CD4-positive, alpha-beta T cell (primary cell): ENCODE data around the gene AGAP1. TPM values are rescaled to one million over a fixed set of nuclear protein-coding genes. Genes with fewer than 3 reads are reported as not detected.

Experiments
- ATAC-seq: fragments of 200-7000 bp; cut with Tn5 transposase; one replicate; pipeline ENCODE4 v1.10.0; 2022; ENCODE audit warnings: mild to moderate bottlenecking; ENCODE audit not compliant: poor library complexity
- CTCF ChIA-PET: fragments of 350-600 bp; sonication (Branson Sonifier 250); formaldehyde crosslinking; loops from one replicate; lab custom pipeline; 2021; ENCODE audit warnings: antibody characterized with exemption, inconsistent platforms; lab: Charles Lee
- POLR2A ChIA-PET: fragments of 350-600 bp; sonication (Branson Sonifier 250); formaldehyde crosslinking; loops from one replicate; lab custom pipeline; 2021; ENCODE audit warnings: antibody characterized with exemption, inconsistent platforms; lab: Charles Lee
- DNase-seq, 14 experiments: peaks; one replicate each; pipeline ENCODE4 v3.0.0-alpha.2; 2013 to 2020; ENCODE audit warnings: mixed read lengths in 2 of 14
- H3K27ac ChIP-seq, 2 donors: one replicate each; pipeline versions ENCODE4 v1.5.1 to v1.7.0; 2013; ENCODE audit warnings: low read length in 2 of 2, low read depth in 1 of 2, mild to moderate bottlenecking in 1 of 2
- H3K27me3 ChIP-seq, 2 experiments: 1 replicate in 1 of 2; 2 replicates in 1 of 2; pipeline versions ENCODE4 v1.6.1 to v1.7.0; 2013; ENCODE audit warnings: low read length in 2 of 2, control low read depth in 1 of 2, mild to moderate bottlenecking in 1 of 2, moderate library complexity in 1 of 2; ENCODE audit not compliant: insufficient read depth in 2 of 2, control insufficient read depth in 1 of 2
- H3K36me3 ChIP-seq: one replicate; pipeline ENCODE4 v1.6.1; 2013; ENCODE audit warnings: low read length, control low read depth; ENCODE audit not compliant: insufficient read depth
- H3K4me1 ChIP-seq: one replicate; pipeline ENCODE4 v1.6.1; 2013; ENCODE audit warnings: low read length, control low read depth; ENCODE audit not compliant: insufficient read depth
- H3K4me3 ChIP-seq: one replicate; pipeline ENCODE4 v1.5.1; 2013; ENCODE audit warnings: mild to moderate bottlenecking, low read length, moderate library complexity
- H3K9me3 ChIP-seq, 2 experiments: 1 replicate in 1 of 2; 2 replicates in 1 of 2; pipeline versions ENCODE4 v1.6.1 to v1.7.0; 2013; ENCODE audit warnings: low read length in 2 of 2, mild to moderate bottlenecking in 2 of 2, control low read depth in 1 of 2, moderate library complexity in 1 of 2; ENCODE audit not compliant: control insufficient read depth in 1 of 2, insufficient read depth in 1 of 2
- H3K27ac Mint-ChIP-seq: one replicate; pipeline ENCODE4 v1.8.0; 2020; ENCODE audit warnings: mixed read lengths
- H3K27me3 Mint-ChIP-seq: one replicate; pipeline ENCODE4 v1.8.0; 2021; ENCODE audit warnings: mixed read lengths
- H3K36me3 Mint-ChIP-seq: one replicate; pipeline ENCODE4 v1.8.0; 2021; ENCODE audit warnings: low read depth, mixed read lengths
- H3K4me1 Mint-ChIP-seq: one replicate; pipeline ENCODE4 v1.8.0; 2021; ENCODE audit warnings: low read depth, mixed read lengths
- H3K4me3 Mint-ChIP-seq: one replicate; pipeline ENCODE4 v1.8.0; 2020; ENCODE audit warnings: mild to moderate bottlenecking, mixed read lengths
- H3K9me3 Mint-ChIP-seq: one replicate; pipeline ENCODE4 v1.8.0; 2020; ENCODE audit warnings: mixed read lengths
- CTCF ChIP-seq: fragments of 200-600 bp; IDR thresholded peaks from one replicate; pipeline ENCODE4 v1.8.0; 2022; ENCODE audit warnings: antibody characterized with exemption, mild to moderate bottlenecking
- intact Hi-C, 2 experiments: fragments of 100-400 bp; cut with DNase I in 1 of 2; cut with micrococcal nuclease in 1 of 2; formaldehyde crosslinking; loops; one replicate each; pipeline versions ENCODE4 v1.15.1 to v1.9.0; 2023 to 2025; cut with DNase I, micrococcal nuclease
- total RNA-seq, 174 experiments: library from RNA in 2 of 174; stranded (reverse) in 2 of 174; gene quantifications; one replicate each; pipeline ENCODE4 v1.2.3 and lab custom pipeline; 2021 to 2026

AGAP1 gene
- total RNA-seq, 2 experiments from 2014 or later, result 2.6 to 3.1 TPM

- ChIA-PET CTCF (no interaction called here), POLR2A (no interaction called here)
- DNase-seq (no peak), ATAC-seq (no peak)
- H3K4me1 ChIP-seq, result no peaks in the 10 kb centered on the region
- Mint-ChIP-seq H3K36me3 (no peaks in the 10 kb centered on the region), H3K9me3 (no peaks in the 10 kb centered on the region), H3K27me3 (peaks cover 27% of the 10 kb centered on the region), H3K4me1 (no peaks in the 10 kb centered on the region), H3K27ac (no peak overlapping the region), H3K4me3 (no peak overlapping the region)
- no peak for TF ChIP-seq CTCF
- no peak overlapping the region for H3K4me3 ChIP-seq
- H3K27me3 ChIP-seq, result peaks cover 0 to 2% of the 10 kb centered on the region in 2 experiments
- intact Hi-C loops, result no loop called here
- no peaks in the 10 kb centered on the region for H3K36me3 ChIP-seq
- H3K9me3 ChIP-seq, result peaks cover 0 to 11% of the 10 kb centered on the region in 2 experiments
- H3K27ac ChIP-seq, result no peak overlapping the region
These were observed 619.6 kb downstream of the AGAP1 start for GRCh38 chr2:236113425-236113824.

- Histone ChIP-seq H3K9me3 (peaks cover 0 to 11% of the 10 kb centered on the region in 2 experiments), H3K27me3 (peaks cover under 1 to 2% of the 10 kb centered on the region in 2 experiments), H3K4me3 (no peak overlapping the region), H3K4me1 (no peaks in the 10 kb centered on the region), H3K27ac (no peak overlapping the region), H3K36me3 (no peaks in the 10 kb centered on the region)
- no peak overlapping the region for H3K27ac Mint-ChIP-seq
- intact Hi-C loops, result no loop called here
- ATAC-seq (no peak), DNase-seq (no peak)
- no peaks in the 10 kb centered on the region for H3K9me3 Mint-ChIP-seq
- no peaks in the 10 kb centered on the region for H3K4me1 Mint-ChIP-seq
- TF ChIP-seq CTCF, result no peak
- ChIA-PET POLR2A (no interaction called here), CTCF (no interaction called here)
- H3K4me3 Mint-ChIP-seq, result no peak overlapping the region
- H3K27me3 Mint-ChIP-seq, result peaks cover 27% of the 10 kb centered on the region
- no peaks in the 10 kb centered on the region for H3K36me3 Mint-ChIP-seq
These were observed 620.1 kb downstream of the AGAP1 start for GRCh38 chr2:236113948-236114347.

GRCh38 chr2:236114959-236115358, 621.1 kb downstream of the AGAP1 start:
- Histone ChIP-seq H3K36me3 (no peaks in the 10 kb centered on the region), H3K9me3 (peaks cover 0 to 5% of the 10 kb centered on the region in 2 experiments), H3K4me3 (no peak overlapping the region), H3K27me3 (peaks cover 4 to 6% of the 10 kb centered on the region in 2 experiments), H3K27ac (no peak overlapping the region), H3K4me1 (no peaks in the 10 kb centered on the region)
- Mint-ChIP-seq H3K27ac (no peak overlapping the region), H3K4me3 (no peak overlapping the region), H3K9me3 (no peaks in the 10 kb centered on the region), H3K4me1 (no peaks in the 10 kb centered on the region), H3K27me3 (peaks cover 29% of the 10 kb centered on the region), H3K36me3 (no peaks in the 10 kb centered on the region)
- DNase-seq (no peak), ATAC-seq (no peak)
- TF ChIP-seq CTCF, result no peak
- ChIA-PET POLR2A (no interaction called here), CTCF (no interaction called here)
- intact Hi-C loops, result no loop called here
